HG03097 (cell line): ENCODE measurements around the gene CIDEB.

ENCODE experiments used
- ATAC-seq: cut with Tn5 transposase; IDR thresholded peaks from one replicate; pipeline ENCODE4 v1.9.1; 2021; ENCODE audit not compliant: unreplicated experiment, low FRiP score

CIDEB gene

DNA sequence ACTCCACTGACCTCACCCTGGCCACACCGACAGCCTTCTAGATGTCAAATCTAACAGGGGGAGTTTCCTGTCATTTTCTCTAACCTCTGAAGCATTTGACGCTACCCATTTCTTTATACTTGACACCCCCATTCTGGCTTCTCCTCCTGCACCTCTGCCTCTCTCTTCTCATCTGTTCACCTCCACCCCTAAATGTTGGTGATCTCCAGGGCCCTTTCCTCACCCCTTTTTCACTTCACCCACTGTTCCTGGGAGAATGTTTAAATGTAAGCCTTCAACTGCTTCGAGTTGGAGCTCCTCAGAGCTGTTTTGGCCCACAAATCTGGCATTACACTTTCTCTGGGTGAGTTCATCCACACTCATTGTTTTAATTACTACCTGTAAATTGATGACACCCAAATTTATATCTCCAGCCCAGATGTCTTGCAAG lies 35.9 kb downstream of the CIDEB start:
- no peak for ATAC-seq

GRCh38 chr14:24271134-24271833 lies 36.5 kb downstream of the CIDEB start, which contains the start of gene RABGGTA:
Gene RABGGTA (minus strand): TSS chr14:24271597. CDS start chr14:24271115, 482 bp downstream.
- ATAC-seq = peak; percentile 75

DNA sequence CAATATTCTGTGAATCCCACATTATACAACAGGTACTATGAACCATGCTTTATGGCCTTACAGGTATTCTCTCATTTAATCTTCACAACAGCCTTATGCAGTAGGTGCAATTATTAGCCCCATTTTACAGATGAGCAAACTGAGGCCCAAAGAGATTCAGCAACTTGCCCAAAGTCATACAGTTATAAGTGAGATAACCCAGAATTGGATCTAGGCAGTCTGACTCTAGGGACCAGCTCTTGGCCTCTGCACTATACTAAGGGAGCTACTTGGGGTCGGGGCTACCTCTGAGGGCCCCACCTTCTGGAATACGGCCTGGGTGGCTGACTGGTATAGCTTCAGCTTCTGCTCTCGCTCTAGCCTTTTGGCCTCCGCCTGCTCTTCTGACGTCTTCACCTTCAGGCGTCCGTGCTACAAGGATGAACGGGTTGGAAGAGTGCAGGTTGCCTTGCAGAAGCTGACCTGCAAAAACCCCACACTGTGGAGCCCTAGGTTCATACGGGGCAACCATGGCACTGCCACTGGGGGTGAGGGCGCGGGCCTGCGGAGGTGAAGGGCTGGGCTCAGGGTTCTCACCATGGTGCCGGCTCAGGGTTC lies 37.1 kb downstream of the CIDEB start:
- no peak for ATAC-seq

GRCh38 chr14:24269910-24270536 lies 37.8 kb downstream of the CIDEB start:
- ATAC-seq = no peak

DNA sequence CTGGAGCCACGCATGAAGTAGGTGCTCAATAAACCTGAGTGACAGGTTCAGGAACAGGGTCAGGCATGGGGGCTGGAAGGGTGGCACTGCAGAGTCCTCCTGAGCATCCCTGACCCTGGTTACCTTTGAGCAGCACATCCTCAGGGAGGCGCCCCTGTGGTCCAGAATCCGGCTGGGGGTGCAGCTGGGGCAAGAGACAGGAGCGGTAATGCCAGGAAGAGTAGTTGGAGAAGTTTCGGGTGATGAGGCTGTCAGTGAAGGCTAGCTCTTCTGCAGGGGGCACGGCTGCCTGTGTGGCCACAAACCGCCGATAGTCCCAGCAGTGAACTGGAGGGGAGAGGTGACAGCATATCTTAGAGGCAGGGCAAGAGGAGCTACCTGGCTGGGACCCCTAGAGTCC lies 38.4 kb downstream of the CIDEB start:
- no peak for ATAC-seq

- ATAC-seq = no peak
Observed at GRCh38 chr14:24268225-24268624, 39.6 kb downstream of the CIDEB start.

- no peak for ATAC-seq
Observed at GRCh38 chr14:24267516-24267915, 40.3 kb downstream of the CIDEB start.

GRCh38 chr14:24266344-24267244 lies 41.2 kb downstream of the CIDEB start:
- ATAC-seq = no peak

DNA sequence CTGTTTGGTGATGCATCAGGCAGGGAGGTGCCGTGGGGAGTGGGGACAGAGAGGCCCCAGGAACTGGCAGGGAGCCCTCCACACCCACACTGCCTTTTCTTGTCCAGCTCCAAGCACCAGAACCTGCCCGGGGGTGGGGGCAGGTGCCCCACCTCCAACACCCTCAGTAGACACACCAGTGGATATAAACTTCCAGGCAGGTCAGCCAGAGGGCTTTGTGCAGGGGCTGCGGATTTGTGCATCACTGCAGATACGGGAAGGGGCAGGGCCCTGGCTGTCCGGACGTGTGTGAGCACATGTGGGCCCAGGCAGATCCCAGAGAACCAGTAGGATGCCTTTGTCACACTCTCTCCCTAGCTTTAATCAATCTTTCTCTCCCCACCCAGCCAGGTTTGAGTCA lies 43.5 kb downstream of the CIDEB start:
- no peak for ATAC-seq

- ATAC-seq = no peak
Observed at GRCh38 chr14:24263848-24264247, 43.9 kb downstream of the CIDEB start.

- ATAC-seq = no peak
Observed at GRCh38 chr14:24262821-24263733, 44.7 kb downstream of the CIDEB start, which contains the start of gene TGM1. Gene TGM1 (minus strand): TSS chr14:24263177. CDS start chr14:24262352, 825 bp downstream.

DNA sequence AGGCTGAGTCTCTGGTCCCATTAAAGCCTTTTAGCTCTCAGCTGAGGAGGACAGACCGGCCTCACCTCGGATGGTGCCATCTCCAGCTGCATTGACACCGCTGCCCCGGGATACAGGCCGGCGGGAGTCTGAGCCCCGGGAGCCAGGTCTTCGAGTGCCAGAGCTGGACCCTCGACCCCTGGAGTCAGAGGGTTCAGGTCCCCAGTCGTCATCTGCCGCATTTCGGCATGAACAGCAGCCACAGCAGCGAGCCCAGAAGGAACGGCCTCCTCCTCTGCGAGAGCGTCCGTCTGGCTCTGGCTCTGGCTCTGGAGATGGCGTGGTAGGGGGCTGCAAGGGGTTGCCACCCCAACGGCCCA lies 45.8 kb downstream of the CIDEB start:
- no peak for ATAC-seq

DNA sequence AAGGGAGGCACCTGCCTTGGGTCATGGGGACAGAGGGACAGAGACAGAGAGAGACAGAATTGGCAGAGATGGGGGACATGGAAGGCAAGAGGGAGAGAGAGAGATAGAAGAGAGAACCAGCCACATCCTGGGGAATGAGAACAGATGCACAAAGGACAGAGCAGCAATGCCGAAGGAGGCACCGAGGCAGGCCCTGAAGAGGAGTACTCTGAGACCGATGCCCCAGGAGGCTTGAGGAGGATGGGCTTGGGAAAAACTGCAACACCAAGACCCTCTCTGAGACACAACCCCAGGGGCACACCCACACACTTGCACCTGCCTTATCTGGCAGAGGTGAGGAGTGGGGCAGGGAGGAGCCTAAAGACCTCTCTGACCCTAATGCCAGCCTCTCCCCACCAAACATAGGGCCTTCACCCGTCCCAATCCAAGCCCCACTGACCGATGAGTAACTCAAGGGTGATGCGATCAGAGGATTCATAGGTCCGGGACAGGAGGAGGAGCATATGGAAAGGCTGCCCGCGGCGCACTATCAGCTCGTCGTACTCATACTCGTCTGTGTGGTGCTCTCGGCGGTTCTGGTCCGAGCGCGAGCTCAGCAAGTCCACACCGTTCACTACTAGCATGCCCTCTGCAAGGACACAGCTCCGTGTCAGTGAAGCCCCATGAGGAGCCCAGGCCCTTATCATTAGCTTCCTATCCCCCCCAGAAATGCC lies 46.4 kb downstream of the CIDEB start:
- ATAC-seq = no peak

DNA sequence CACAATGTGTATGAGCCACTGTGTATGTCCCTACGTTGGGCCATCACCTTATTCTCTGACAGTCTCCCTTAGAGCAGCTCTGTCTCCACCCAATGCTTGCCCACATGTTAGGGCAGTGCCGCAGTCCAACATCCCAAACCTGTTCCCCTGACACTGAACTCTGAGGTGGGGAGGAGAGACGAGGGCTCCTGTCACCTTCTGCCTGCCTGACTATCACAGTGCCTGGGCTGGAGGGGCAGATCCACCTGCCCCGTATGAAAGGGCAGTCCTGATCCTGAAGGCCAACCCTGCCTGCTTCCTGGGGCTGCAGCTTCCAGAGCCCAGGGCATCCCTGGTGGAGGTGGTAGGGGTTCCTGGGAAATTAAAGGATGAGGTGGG lies 47.0 kb downstream of the CIDEB start:
- no peak for ATAC-seq

DNA sequence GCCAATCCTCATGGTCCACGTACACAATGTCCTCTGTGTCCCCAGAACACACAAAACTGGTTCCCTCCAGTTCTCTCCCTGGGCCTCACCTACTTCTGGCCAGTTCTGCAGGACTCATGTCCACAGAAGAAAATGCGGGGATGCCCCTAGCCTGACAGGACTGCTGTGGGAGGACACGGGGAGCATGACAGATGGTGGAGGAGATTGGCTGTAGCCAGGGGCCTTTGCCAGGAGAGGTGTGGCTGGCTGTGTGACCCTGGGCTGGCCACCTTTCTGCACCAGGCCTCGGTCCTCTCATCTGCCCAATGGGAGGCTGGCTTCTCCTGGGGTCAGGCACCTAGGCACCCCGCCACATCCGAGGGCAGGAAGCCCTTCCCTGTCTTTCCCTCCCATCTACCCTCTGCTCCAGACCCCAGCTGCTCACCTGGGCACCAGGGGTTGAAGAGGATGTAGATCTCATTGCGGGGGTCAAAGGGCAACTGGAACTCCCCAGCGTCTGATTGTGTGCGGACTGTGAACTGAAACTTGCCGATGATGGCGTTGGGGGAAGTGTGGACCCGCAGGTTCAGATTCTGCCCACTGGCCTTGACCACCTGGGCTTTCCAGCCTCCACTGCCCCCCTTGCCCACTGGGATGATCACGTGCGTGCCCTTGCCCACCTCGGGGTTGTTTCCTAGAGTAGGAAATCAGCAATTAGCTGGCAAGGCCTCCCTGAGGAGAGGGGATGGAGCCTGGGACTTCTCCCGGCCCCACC lies 47.6 kb downstream of the CIDEB start:
- no peak for ATAC-seq

DNA sequence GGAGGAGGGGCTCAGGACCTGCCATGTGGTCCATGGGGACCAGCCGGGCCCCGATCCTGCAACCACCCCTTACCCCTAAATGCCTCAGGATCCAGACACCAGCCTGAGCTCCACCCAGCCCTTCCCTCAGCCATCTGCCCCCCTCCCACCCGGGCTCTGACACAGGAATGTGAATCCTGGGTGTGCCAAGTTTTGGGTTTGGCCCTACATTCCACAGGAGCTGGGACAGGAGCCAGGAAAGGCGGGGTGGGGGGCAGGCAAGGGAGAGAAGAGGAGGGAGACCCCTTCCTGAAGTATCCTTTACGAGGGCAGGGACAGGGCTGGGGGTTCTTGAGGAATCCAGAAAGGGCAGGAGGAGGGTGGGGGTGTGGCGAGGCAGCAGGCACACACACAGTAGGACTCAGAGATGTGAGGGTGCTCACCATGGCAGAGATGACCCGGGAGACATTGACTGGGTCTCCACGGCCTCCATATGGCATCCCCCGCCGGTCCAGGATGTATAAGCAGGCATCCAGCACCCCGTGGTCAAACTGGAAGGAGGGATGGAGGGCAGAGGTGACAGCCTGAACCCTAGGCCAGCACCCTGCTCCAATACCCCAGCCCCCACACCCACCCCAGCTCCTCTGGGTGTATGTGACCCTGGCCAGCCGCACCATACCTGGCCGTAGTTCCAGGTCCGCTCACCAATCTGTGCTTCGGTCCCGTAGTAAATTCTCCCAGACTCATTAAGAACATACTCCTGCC lies 48.3 kb downstream of the CIDEB start:
- no peak for ATAC-seq

GRCh38 chr14:24258548-24259265 lies 49.1 kb downstream of the CIDEB start:
- ATAC-seq = no peak
